Erythroblast (primary cell): Measurements from ENCODE around the gene PLB1.

Source experiments
- GATA1 ChIP-seq: IDR thresholded peaks from 2 replicates; pipeline ENCODE4 v1.6.1; 2011; ENCODE audit warnings: low read depth, mild to moderate bottlenecking, control low read depth, low read length, moderate library complexity
- POLR2A ChIP-seq: IDR thresholded peaks from 2 replicates; pipeline ENCODE4 v1.6.1; 2011; ENCODE audit warnings: mild to moderate bottlenecking, low read length

DNA sequence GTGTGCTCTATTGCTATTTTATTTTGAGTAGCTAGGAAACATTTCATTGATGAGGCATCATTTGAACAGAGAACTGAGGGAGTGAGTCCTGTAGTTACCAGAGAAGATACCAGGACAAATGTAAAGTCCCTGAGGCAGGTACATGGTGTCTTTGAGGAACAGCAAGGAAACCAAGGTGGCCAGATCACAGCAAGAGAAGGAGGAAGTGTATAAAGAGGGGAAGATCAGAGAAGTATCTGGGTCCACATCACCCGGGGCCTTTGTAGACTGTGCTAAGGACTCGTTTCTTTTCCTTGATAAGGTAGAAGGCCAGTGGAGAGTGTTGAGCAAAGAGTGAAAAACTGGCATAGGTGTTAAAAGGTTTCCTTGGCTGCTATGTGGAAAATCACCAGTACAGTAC lies 34.8 kb upstream of the PLB1 start:
- TF ChIP-seq POLR2A (no peak), GATA1 (no peak)
